Fibroblast of skin of back (primary cell): Measurements from ENCODE around the gene PDE3A.
A peak's percentile ranks its signal among the peaks of the same experiment; 100 is the strongest.

Experiments used
- DNase-seq: peaks from one replicate; pipeline ENCODE4 v3.0.0-alpha.2; 2013

PDE3A gene

DNA sequence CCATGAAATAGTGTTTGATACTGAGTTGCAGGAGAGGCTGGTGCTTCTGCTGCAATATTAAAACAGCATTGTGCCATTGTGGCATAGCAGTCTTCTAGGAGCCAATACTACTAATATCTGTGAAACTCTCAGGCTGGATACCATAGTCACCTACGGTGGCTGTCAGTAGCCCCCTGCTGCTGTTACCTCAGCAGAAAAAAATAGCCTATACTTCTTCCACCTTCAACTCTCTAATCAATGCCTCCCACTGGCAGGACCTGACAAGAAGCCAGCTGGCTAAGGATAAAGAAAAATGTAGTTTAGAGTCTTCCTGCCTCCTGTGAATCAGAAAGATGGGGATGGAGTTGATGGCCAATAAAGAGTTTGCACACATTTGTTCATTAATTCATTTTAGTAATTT lies 91.6 kb downstream of the PDE3A start:
- no peak for DNase-seq

DNA sequence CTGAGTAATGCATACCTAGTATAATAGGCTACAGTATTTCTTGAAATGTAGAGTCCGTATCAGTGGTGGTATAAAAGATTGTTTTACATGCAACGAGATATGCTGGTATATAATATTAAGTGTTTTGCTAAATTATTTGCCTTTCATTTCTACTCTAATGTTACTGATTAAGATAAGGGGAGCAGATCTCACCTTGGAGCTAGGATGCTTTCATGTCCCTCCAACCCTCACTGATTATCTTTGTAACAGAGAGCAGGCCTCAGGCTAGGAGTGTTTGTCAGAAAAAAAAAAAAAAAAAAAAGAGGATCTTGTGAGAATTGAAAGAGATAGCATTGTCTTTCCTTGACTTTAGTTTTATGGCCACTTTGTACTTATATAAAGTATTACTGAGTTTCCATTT lies 92.6 kb downstream of the PDE3A start:
- no peak for DNase-seq

- DNase-seq, result no peak
Measured at GRCh38 chr12:20463913-20464524, 95.7 kb downstream of the PDE3A start.

- DNase-seq, result no peak
Measured at GRCh38 chr12:20469300-20469699, 101.0 kb downstream of the PDE3A start.

GRCh38 chr12:20469756-20470155 lies 101.4 kb downstream of the PDE3A start:
- DNase-seq, result no peak

DNA sequence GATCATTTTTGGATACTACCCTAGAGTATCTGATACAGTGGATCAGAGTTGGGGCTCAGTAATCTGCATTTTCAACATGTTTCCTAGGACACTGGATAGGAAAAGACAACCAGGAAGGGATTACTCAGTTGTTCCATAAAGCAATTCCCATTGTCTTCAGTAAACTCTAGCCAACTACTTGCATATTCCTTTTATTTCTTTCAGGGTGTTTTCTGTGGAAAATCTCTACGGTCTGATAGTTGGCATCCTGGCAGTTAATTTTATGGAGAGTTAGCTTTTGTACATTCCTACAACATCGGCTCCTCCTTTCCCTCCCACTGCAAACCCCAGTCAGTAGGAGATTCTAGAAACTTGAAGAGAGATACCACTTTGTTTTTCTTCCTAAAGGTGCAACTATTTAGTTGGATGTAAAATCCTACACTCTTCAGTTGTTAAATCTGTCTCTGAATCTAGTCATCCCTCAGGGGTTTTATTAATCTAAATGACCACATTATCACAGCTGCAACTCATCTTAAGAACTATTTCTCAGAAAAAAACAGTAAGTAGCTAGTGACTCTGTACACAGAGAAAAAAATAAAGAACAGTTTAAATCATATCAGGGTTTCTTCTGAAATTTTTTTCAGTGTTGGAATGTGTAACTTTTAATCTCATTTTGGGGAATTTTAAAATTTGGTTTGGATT lies 103.9 kb downstream of the PDE3A start:
- no peak for DNase-seq

DNA sequence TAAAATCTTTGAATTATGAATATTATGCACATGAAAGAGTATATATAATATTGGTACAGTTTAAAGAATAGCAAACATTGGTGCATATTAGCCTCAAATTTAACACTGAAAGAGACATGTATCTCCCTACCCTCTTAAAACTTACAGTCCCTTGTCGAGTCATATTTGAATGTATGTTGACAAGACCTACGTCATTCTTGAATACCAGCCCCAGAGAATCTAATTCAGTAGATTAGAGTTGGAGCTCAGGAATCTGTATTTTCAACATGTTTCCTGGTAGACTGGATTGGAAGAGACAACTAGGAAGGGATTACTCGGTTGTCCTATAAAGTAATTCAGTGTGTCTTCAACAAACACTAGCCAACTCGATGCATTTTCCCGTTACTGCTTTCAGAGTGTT lies 104.8 kb downstream of the PDE3A start:
- no peak for DNase-seq

- peak; percentile 83 for DNase-seq
Measured at GRCh38 chr12:20474016-20474415, 105.7 kb downstream of the PDE3A start.

DNA sequence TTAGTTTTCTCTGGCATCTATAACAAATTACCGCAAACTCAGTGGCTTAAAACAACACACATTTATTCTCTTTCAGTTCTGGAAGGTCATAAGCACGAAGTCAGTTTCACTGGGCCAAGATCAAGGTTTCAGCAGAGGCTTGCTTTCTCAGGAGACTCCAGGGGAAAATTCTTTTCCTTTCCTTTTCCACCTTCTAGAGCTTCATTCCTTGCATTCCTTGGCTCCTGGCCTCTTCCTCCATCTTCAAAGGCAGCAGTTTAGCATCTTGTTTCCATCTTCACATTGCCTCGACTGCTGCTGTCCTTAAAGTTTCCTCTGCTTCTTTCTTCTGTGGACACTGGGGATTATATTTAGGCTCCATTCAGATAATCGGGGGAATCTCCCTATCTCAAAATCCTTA lies 106.1 kb downstream of the PDE3A start:
- DNase-seq, result peak; percentile 84

DNA sequence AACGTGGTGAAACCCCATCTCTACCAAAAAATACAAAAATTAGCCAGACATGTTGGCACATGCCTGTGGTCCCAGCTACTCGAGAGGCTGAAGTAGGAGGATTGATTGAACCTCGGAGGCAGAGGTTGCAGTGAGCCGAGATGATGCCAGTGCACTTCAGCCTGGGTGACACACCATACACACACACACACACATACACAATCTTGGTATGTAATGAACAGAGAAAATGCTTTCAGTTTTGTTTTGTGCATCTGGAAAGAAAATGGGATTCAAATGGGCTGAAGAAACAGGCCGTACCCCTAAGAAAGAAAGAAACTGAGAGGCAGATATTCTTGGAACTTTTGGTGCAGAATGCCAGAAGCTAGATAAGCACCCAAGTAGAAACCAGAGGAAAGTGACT lies 107.2 kb downstream of the PDE3A start:
- DNase-seq, result peak; percentile 57

DNA sequence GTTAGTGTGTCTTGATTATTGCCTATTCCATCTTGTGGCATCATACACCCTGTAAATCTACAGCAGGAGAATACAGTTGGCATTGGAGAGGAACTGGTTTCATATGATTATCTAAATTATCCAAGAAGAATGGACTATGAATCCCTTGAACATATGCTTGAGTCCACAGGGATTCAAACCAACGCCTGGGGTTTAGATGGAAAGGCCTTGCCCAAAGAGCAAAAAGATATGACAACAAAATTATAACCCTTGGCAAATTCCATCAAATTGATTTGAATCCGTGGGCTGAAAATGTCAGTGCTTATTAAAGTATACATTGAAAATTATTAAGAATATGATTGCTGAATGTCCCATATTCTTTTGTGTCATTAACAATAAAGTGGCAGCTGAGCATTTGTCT lies 108.2 kb downstream of the PDE3A start:
- no peak for DNase-seq

GRCh38 chr12:20477255-20477654 lies 108.9 kb downstream of the PDE3A start:
- no peak for DNase-seq

- no peak for DNase-seq
Measured at GRCh38 chr12:20477672-20478071, 109.3 kb downstream of the PDE3A start.

DNA sequence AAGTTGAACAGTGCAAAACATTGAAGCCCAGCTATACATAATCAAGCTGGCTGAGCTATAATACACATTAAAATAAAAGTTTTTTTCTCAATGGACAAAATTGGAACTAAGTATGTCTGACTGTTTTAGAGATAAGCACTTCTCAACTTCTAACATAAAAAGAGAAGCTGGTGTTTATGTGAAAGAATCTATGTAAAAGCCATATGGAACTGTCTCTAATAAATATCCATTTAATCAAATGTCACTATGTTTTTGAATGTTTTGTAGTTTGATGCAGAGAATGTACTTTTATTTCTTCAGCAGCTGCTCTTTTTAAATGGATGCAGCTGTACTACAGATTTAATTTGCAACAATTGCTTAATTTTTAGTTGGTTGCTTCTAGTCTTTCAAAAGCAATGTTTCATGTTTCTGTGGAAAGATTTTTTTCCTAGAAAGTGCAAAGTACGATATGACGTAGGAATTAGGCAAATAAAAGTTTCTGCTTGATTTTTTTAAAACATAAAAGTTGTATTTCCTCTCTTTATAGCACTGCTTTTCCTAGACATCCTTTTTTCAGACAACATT lies 114.2 kb downstream of the PDE3A start:
- DNase-seq, result no peak

- DNase-seq, result peak; percentile 72
Measured at GRCh38 chr12:20483776-20484175, 115.4 kb downstream of the PDE3A start.

GRCh38 chr12:20486233-20486632 lies 117.9 kb downstream of the PDE3A start:
- peak; percentile 46 for DNase-seq

DNA sequence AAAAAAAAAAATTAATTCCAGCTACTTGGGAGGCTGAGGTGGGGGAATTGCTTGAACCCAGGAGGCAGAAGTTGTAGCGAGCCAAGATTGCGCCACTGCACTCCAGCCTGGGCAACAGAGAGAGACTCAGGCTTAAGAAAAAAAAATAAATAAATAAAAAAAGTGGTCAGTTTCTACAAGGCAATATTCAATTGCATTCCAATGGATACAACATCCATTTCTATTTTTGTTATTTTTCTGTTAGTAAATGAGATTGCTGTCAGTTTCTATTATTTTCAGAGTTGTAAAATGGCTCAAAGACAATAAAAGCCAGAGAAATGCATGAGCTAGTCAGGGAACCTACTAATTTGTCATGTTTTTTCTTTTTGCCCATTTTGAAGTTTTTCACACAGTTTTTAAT lies 119.2 kb downstream of the PDE3A start:
- no peak for DNase-seq

DNA sequence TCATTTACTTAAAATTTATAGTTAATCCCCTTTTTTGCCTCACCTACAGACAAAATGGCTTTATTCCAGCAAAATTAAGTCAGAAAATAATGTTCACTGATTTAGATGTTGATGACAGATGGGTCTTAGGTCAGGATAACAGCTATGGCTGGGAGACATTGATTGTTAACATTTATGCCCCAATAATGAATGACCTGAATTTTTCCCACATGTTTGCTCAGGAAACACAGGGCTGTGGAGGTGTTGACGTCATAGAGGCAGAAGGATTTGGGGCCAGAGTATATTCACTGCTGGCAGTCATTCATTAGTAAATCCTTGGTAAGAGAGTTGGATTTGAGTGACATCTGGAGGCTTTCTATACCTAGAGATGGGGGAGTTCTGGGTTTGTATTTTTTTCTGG lies 121.3 kb downstream of the PDE3A start:
- no peak for DNase-seq

GRCh38 chr12:20490213-20490612 lies 121.9 kb downstream of the PDE3A start:
- DNase-seq, result peak; percentile 73

GRCh38 chr12:20491290-20491689 lies 123.0 kb downstream of the PDE3A start:
- DNase-seq, result no peak

DNA sequence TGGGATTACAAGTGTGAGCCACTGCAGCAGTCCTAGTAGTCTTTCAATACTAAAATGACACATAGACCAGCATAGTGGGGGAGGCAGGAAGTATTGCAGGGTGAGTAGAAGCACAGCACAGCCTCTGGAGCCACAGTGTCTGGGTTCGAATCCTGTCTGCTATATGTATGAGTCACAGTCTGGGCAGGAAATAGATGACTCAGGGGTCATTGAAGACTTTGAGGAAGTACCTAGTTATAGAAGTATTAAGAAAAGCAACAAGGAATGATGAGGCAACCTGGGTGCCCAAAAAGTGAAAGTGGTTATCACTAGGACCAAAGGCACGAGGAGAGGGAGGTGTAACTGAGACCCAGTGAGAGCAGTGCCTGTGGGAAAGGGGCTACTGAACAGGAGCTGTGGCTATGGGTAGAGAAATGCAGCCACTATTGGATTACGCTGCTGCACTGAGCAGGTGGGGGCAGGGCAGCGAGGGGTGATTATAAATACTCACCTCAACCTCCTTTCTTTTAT lies 124.0 kb downstream of the PDE3A start:
- DNase-seq, result peak; percentile 95

DNA sequence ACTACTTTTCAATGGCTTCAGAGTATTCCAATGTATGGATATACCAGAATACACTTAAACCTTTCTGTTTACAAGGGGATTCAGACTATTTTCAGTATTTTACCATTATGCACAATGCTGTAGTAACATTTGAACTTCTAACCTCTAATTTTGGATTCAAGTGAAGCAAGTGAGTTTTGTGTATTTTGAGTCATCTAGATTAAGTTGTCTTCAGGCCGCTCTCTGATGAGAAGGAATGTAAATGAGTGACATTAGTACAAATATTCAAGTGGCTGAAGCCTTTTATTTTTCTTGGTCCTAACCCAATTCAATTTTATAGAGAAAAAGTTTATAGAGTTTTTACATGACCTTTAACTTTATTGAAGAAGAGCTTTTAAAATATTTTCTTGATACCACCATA lies 125.6 kb downstream of the PDE3A start:
- DNase-seq, result peak; percentile 86

- DNase-seq, result peak; percentile 74
Measured at GRCh38 chr12:20494851-20495250, 126.5 kb downstream of the PDE3A start.

DNA sequence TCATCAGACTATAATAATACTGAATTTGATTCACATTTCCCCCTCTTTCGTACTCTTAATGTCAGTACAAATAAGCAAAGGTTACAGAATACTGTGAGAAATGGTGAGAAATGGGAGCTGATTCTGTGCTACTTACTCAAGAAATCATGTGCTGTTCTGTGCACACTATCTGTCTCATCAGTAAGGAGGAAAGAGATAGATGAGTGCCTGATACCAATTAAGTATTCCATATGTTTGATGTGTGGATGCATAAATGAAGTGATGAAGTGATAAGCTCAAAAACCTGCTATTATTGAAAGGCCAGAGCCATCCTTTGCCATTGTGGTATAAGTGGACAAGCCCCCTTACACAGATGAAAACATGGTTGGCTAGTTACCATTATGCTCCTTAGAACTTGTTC lies 127.7 kb downstream of the PDE3A start:
- no peak for DNase-seq
